Glutamatergic neuron (in vitro differentiated cells): ENCODE results near the gene ACBD4. TPM values are rescaled to one million over a fixed set of nuclear protein-coding genes. Genes with fewer than 3 reads are reported as not detected.

ENCODE experiments used
- DNase-seq: peaks from one replicate; pipeline ENCODE4 v3.0.0; 2022
- H3K27ac Mint-ChIP-seq: one replicate; pipeline ENCODE4 v1.8.0; 2020; ENCODE audit warnings: mild to moderate bottlenecking, mixed read lengths, inconsistent platforms; ENCODE audit not compliant: unreplicated experiment
- H3K27me3 Mint-ChIP-seq: one replicate; pipeline ENCODE4 v1.8.0; 2020; ENCODE audit warnings: mild to moderate bottlenecking, moderate library complexity, mixed read lengths, inconsistent platforms; ENCODE audit not compliant: unreplicated experiment
- H3K36me3 Mint-ChIP-seq: one replicate; pipeline ENCODE4 v1.8.0; 2020; ENCODE audit warnings: mild to moderate bottlenecking, mixed read lengths, inconsistent platforms; ENCODE audit not compliant: unreplicated experiment
- H3K4me1 Mint-ChIP-seq: one replicate; pipeline ENCODE4 v1.8.0; 2020; ENCODE audit warnings: mild to moderate bottlenecking, low read depth, mixed read lengths, inconsistent platforms; ENCODE audit not compliant: unreplicated experiment
- H3K4me3 Mint-ChIP-seq: one replicate; pipeline ENCODE4 v1.8.0; 2020; ENCODE audit warnings: mild to moderate bottlenecking, mixed read lengths, inconsistent platforms; ENCODE audit not compliant: unreplicated experiment
- H3K9me3 Mint-ChIP-seq: one replicate; pipeline ENCODE4 v1.8.0; 2020; ENCODE audit warnings: mild to moderate bottlenecking, moderate library complexity, mixed read lengths, inconsistent platforms; ENCODE audit not compliant: unreplicated experiment
- total RNA-seq: library from RNA; stranded (reverse); fragmentation: NEBNext Ultra II Directional; extraction: Animal tissue kit (Norgen Biotek cat#: 25700); gene quantifications from one replicate; pipeline ENCODE4 v1.2.1, GENCODE V29; 2021; ENCODE audit not compliant: unreplicated experiment
- TF ChIP-seq, protein P1 (sequence below): fragments of 200-600 bp; sonication (generic); IDR thresholded peaks from one replicate; pipeline ENCODE4 v1.5.0; 2021; ENCODE audit not compliant: partially characterized antibody, unreplicated experiment

The ACBD4 gene
- total RNA-seq, 1 donor from 2014 or later, result 3.7 TPM

GRCh38 chr17:45144199-45145034, 8.9 kb downstream of the ACBD4 start:
- peak; percentile 31 for DNase-seq
- peaks cover 7% of the 10 kb centered on the region for H3K4me1 Mint-ChIP-seq
- no peak overlapping the region for H3K27ac Mint-ChIP-seq
- H3K4me3 Mint-ChIP-seq, result no peak overlapping the region
- TF ChIP-seq, protein P1, sequence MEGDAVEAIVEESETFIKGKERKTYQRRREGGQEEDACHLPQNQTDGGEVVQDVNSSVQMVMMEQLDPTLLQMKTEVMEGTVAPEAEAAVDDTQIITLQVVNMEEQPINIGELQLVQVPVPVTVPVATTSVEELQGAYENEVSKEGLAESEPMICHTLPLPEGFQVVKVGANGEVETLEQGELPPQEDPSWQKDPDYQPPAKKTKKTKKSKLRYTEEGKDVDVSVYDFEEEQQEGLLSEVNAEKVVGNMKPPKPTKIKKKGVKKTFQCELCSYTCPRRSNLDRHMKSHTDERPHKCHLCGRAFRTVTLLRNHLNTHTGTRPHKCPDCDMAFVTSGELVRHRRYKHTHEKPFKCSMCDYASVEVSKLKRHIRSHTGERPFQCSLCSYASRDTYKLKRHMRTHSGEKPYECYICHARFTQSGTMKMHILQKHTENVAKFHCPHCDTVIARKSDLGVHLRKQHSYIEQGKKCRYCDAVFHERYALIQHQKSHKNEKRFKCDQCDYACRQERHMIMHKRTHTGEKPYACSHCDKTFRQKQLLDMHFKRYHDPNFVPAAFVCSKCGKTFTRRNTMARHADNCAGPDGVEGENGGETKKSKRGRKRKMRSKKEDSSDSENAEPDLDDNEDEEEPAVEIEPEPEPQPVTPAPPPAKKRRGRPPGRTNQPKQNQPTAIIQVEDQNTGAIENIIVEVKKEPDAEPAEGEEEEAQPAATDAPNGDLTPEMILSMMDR, result no peak
- H3K36me3 Mint-ChIP-seq, result no peaks in the 10 kb centered on the region
- peaks cover 15% of the 10 kb centered on the region for H3K9me3 Mint-ChIP-seq
- H3K27me3 Mint-ChIP-seq, result peaks cover 6% of the 10 kb centered on the region

DNA sequence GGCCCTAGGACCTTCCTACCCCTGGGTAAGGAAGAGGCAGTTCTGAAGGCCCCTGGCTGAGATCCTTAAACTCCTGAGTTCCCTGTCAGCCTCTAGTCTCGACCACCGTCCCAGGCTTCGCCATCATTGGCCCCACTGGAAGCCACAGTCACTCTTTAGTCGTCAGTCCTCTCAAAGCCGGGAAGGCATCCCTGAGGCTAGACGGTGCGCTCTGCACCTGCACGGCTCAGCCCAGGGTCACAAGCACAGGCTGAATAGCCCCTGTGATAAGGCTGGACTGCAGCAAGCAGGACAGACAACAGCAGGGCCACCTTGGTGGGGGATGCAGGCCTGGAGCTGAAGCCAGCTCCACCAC, 9.5 kb downstream of the ACBD4 start:
- peaks cover 8% of the 10 kb centered on the region for H3K27me3 Mint-ChIP-seq
- no peak overlapping the region for H3K27ac Mint-ChIP-seq
- H3K4me1 Mint-ChIP-seq, result peaks cover 5% of the 10 kb centered on the region
- DNase-seq, result no peak
- H3K36me3 Mint-ChIP-seq, result no peaks in the 10 kb centered on the region
- TF ChIP-seq, protein P1, result no peak
- H3K9me3 Mint-ChIP-seq, result peaks cover 18% of the 10 kb centered on the region
- H3K4me3 Mint-ChIP-seq, result no peak overlapping the region

DNA sequence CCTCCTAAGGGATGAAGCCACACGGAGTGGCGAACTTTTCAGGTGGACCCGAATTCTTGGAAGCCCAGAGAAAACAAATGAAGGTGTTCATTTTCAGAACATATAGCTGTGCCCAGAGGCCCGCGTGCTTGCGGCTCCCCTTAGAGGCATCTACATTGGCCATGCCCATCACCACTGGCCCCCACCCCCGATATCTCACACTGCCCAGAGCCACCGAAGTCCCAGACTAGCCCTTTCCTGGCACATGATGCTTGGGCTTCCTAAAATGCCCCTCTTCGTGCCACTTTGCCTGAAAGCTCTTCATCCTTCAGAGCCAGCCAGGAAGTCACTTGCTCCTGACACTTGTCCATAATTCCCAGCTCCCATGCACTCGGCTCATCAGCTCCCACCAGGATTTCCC, 10.7 kb downstream of the ACBD4 start:
- Mint-ChIP-seq H3K9me3 (peaks cover 18% of the 10 kb centered on the region), H3K27ac (peak overlapping the region; percentile 100), H3K4me3 (peak overlapping the region; percentile 98), H3K27me3 (peaks cover 8% of the 10 kb centered on the region), H3K4me1 (peaks cover 11% of the 10 kb centered on the region), H3K36me3 (no peaks in the 10 kb centered on the region)
- no peak for DNase-seq
- TF ChIP-seq, protein P1, result no peak

- Mint-ChIP-seq H3K36me3 (no peaks in the 10 kb centered on the region), H3K9me3 (peaks cover 18% of the 10 kb centered on the region)
- TF ChIP-seq, protein P1, result no peak
Measured at GRCh38 chr17:45146592-45146889, 11.1 kb downstream of the ACBD4 start.

GRCh38 chr17:45146890-45147580, 11.5 kb downstream of the ACBD4 start:
- Mint-ChIP-seq H3K27me3 (peaks cover 8% of the 10 kb centered on the region), H3K36me3 (no peaks in the 10 kb centered on the region), H3K4me1 (peaks cover 17% of the 10 kb centered on the region), H3K27ac (peak overlapping the region; percentile 100), H3K9me3 (peaks cover 18% of the 10 kb centered on the region), H3K4me3 (peak overlapping the region; percentile 98)
- no peak for DNase-seq
- TF ChIP-seq, protein P1, result no peak

More at GRCh38 chr17:45146592-45146889, 11.1 kb downstream of the ACBD4 start:
- Mint-ChIP-seq H3K27me3 (peaks cover 8% of the 10 kb centered on the region), H3K27ac (peak overlapping the region; percentile 100), H3K4me3 (peak overlapping the region; percentile 98), H3K4me1 (peaks cover 15% of the 10 kb centered on the region)
- no peak for DNase-seq
